ENCODE results near the gene SIPA1L2.
"Not testable (repeated sequence)": the region's sequence is repeated elsewhere in the genome, so short reads cannot be mapped to it uniquely, and the experiment has no call there.

SIPA1L2 gene

GRCh38 chr1:232620356-232620969 lies 9.5 kb downstream of the SIPA1L2 start:
- Histone ChIP-seq H3K4me3 (ENCODE audit: insufficient read depth, low read depth, low read length) (no peak overlapping the region), H3K9me3 (ENCODE audit: control insufficient read depth, low read length) (no peaks in the 10 kb centered on the region), H3K4me1 (ENCODE audit: control insufficient read depth, insufficient read depth, low read length) (peaks cover 23% of the 10 kb centered on the region), H3K27me3 (ENCODE audit: control insufficient read depth, insufficient read depth, low read length, poor library complexity, severe bottlenecking) (no peaks in the 10 kb centered on the region), H3K27ac (ENCODE audit: insufficient read depth, low read depth, low read length, poor library complexity, severe bottlenecking) (no peak overlapping the region), H3K36me3 (ENCODE audit: control insufficient read depth, insufficient read depth, low read length) (no peaks in the 10 kb centered on the region)
- WGBS, 2 experiments = 52 to 54% methylated on average over 6 of the region's 6 CpGs

GRCh38 chr1:232617237-232617636 lies 12.7 kb downstream of the SIPA1L2 start:
- Histone ChIP-seq H3K27ac (ENCODE audit: insufficient read depth, low read depth, low read length, poor library complexity, severe bottlenecking) (no peak overlapping the region), H3K27me3 (ENCODE audit: control insufficient read depth, insufficient read depth, low read length, poor library complexity, severe bottlenecking) (no peaks in the 10 kb centered on the region), H3K9me3 (ENCODE audit: control insufficient read depth, low read length) (no peaks in the 10 kb centered on the region), H3K36me3 (ENCODE audit: control insufficient read depth, insufficient read depth, low read length) (no peaks in the 10 kb centered on the region), H3K4me1 (ENCODE audit: control insufficient read depth, insufficient read depth, low read length) (peaks cover 36% of the 10 kb centered on the region), H3K4me3 (ENCODE audit: insufficient read depth, low read depth, low read length) (no peak overlapping the region)
- WGBS, 2 experiments = 29% methylated on average over 1 of the region's 1 CpG; no CpG with 5 or more reads in 1 of the 2 experiments

- no peaks in the 10 kb centered on the region for H3K36me3 ChIP-seq (ENCODE audit: control insufficient read depth, insufficient read depth, low read length)
- peaks cover 32% of the 10 kb centered on the region for H3K4me1 ChIP-seq (ENCODE audit: control insufficient read depth, insufficient read depth, low read length)
- H3K27ac ChIP-seq (ENCODE audit: insufficient read depth, low read depth, low read length, poor library complexity, severe bottlenecking) = no peak overlapping the region
- no peak overlapping the region for H3K4me3 ChIP-seq (ENCODE audit: insufficient read depth, low read depth, low read length)
- H3K9me3 ChIP-seq (ENCODE audit: control insufficient read depth, low read length) = no peaks in the 10 kb centered on the region
- no peaks in the 10 kb centered on the region for H3K27me3 ChIP-seq (ENCODE audit: control insufficient read depth, insufficient read depth, low read length, poor library complexity, severe bottlenecking)
- WGBS, 2 experiments = 83 to 85% methylated on average over 4 of the region's 4 CpGs
Observed at GRCh38 chr1:232615306-232615800, 14.6 kb downstream of the SIPA1L2 start.

DNA sequence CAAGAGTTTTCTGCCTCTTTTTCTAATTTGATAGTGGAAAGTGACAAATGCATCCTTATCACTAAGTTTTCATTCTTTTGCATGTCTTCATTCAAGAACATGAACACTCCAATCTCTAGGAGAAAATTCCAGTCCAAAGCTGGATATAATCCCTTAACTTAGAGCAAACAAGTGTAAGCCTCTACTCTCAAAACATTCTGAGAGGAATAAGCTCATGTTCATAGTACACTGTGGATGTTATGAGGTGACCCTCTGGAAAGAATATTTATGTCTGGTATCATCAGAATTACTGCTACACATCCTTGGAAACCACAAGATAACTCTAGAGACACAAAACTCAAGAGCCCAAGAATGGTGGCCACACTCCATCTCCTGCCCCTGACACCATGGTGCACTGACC lies 15.1 kb downstream of the SIPA1L2 start:
- H3K36me3 ChIP-seq (ENCODE audit: control insufficient read depth, insufficient read depth, low read length) = no peaks in the 10 kb centered on the region
- H3K4me1 ChIP-seq (ENCODE audit: control insufficient read depth, insufficient read depth, low read length) = peaks cover 28% of the 10 kb centered on the region
- no peak overlapping the region for H3K27ac ChIP-seq (ENCODE audit: insufficient read depth, low read depth, low read length, poor library complexity, severe bottlenecking)
- H3K9me3 ChIP-seq (ENCODE audit: control insufficient read depth, low read length) = no peaks in the 10 kb centered on the region
- no peak overlapping the region for H3K4me3 ChIP-seq (ENCODE audit: insufficient read depth, low read depth, low read length)
- no peaks in the 10 kb centered on the region for H3K27me3 ChIP-seq (ENCODE audit: control insufficient read depth, insufficient read depth, low read length, poor library complexity, severe bottlenecking)

DNA sequence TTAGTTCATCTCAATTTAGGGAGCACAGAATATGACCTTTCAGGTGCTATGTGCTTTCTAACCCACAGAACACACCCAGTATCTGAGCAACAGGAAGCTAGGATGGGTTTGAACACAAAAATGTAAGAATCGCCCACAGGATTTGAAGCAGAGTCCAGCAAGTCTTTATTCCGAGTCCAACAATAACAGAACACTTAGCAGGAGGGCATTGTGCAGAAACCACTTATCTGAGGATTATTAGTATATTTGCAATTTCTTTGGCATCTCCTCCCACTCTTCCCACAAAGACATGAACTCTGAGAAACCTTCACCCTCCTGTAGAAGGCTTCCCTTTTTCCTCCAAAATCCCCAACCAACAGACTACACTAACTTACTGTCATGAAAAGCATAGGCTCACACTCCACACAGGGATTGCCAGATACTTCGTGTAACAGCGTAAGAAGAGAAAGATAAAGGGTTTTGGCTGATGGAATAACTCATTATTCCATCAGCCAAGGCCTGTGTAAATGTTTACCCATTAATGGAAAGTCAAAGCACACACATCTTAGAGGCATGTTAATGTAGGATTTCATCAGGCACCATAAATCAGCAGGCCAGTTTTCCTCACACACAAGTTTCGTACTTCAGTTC lies 16.1 kb downstream of the SIPA1L2 start:
- Histone ChIP-seq H3K4me3 (ENCODE audit: insufficient read depth, low read depth, low read length) (no peak overlapping the region), H3K27ac (ENCODE audit: insufficient read depth, low read depth, low read length, poor library complexity, severe bottlenecking) (no peak overlapping the region), H3K4me1 (ENCODE audit: control insufficient read depth, insufficient read depth, low read length) (peaks cover 28% of the 10 kb centered on the region), H3K36me3 (ENCODE audit: control insufficient read depth, insufficient read depth, low read length) (no peaks in the 10 kb centered on the region), H3K9me3 (ENCODE audit: control insufficient read depth, low read length) (no peaks in the 10 kb centered on the region), H3K27me3 (ENCODE audit: control insufficient read depth, insufficient read depth, low read length, poor library complexity, severe bottlenecking) (no peaks in the 10 kb centered on the region)
- WGBS, 2 experiments = 89% methylated on average over 5 of the region's 5 CpGs

- peaks cover 28% of the 10 kb centered on the region for H3K4me1 ChIP-seq (ENCODE audit: control insufficient read depth, insufficient read depth, low read length)
- H3K27me3 ChIP-seq (ENCODE audit: control insufficient read depth, insufficient read depth, low read length, poor library complexity, severe bottlenecking); H3K9me3 ChIP-seq (ENCODE audit: control insufficient read depth, low read length); H3K36me3 ChIP-seq (ENCODE audit: control insufficient read depth, insufficient read depth, low read length); H3K4me3 ChIP-seq (ENCODE audit: insufficient read depth, low read depth, low read length); H3K27ac ChIP-seq (ENCODE audit: insufficient read depth, low read depth, low read length, poor library complexity, severe bottlenecking): not testable (repeated sequence)
- WGBS, 2 experiments = 93 to 94% methylated on average over 6 to 7 of the region's 7 CpGs
Observed at GRCh38 chr1:232612836-232613235, 17.1 kb downstream of the SIPA1L2 start.

- H3K27ac ChIP-seq (ENCODE audit: insufficient read depth, low read depth, low read length, poor library complexity, severe bottlenecking) = no peak overlapping the region
- WGBS, 2 experiments = 92 to 93% methylated on average over 7 of the region's 7 CpGs
- peaks cover 28% of the 10 kb centered on the region for H3K4me1 ChIP-seq (ENCODE audit: control insufficient read depth, insufficient read depth, low read length)
- H3K9me3 ChIP-seq (ENCODE audit: control insufficient read depth, low read length) = no peaks in the 10 kb centered on the region
- H3K36me3 ChIP-seq (ENCODE audit: control insufficient read depth, insufficient read depth, low read length) = no peaks in the 10 kb centered on the region
- H3K27me3 ChIP-seq (ENCODE audit: control insufficient read depth, insufficient read depth, low read length, poor library complexity, severe bottlenecking) = no peaks in the 10 kb centered on the region
- no peak overlapping the region for H3K4me3 ChIP-seq (ENCODE audit: insufficient read depth, low read depth, low read length)
Observed at GRCh38 chr1:232611834-232612233, 18.1 kb downstream of the SIPA1L2 start.

- WGBS, 2 experiments = 84 to 85% methylated on average over 11 of the region's 11 CpGs
- not testable (repeated sequence) for H3K4me3 ChIP-seq (ENCODE audit: insufficient read depth, low read depth, low read length); H3K27ac ChIP-seq (ENCODE audit: insufficient read depth, low read depth, low read length, poor library complexity, severe bottlenecking); H3K27me3 ChIP-seq (ENCODE audit: control insufficient read depth, insufficient read depth, low read length, poor library complexity, severe bottlenecking); H3K36me3 ChIP-seq (ENCODE audit: control insufficient read depth, insufficient read depth, low read length); H3K9me3 ChIP-seq (ENCODE audit: control insufficient read depth, low read length)
- H3K4me1 ChIP-seq (ENCODE audit: control insufficient read depth, insufficient read depth, low read length) = peaks cover 24% of the 10 kb centered on the region
Observed at GRCh38 chr1:232610902-232611745, 18.8 kb downstream of the SIPA1L2 start.

- Histone ChIP-seq H3K4me3 (ENCODE audit: insufficient read depth, low read depth, low read length) (no peak overlapping the region), H3K36me3 (ENCODE audit: control insufficient read depth, insufficient read depth, low read length) (no peaks in the 10 kb centered on the region), H3K27ac (ENCODE audit: insufficient read depth, low read depth, low read length, poor library complexity, severe bottlenecking) (no peak overlapping the region), H3K4me1 (ENCODE audit: control insufficient read depth, insufficient read depth, low read length) (peaks cover 17% of the 10 kb centered on the region), H3K27me3 (ENCODE audit: control insufficient read depth, insufficient read depth, low read length, poor library complexity, severe bottlenecking) (no peaks in the 10 kb centered on the region), H3K9me3 (ENCODE audit: control insufficient read depth, low read length) (no peaks in the 10 kb centered on the region)
- WGBS, 2 experiments = 88 to 96% methylated on average over 5 to 6 of the region's 6 CpGs
Observed at GRCh38 chr1:232610192-232610901, 19.6 kb downstream of the SIPA1L2 start.

- no peak overlapping the region for H3K4me3 ChIP-seq (ENCODE audit: insufficient read depth, low read depth, low read length)
- H3K36me3 ChIP-seq (ENCODE audit: control insufficient read depth, insufficient read depth, low read length) = no peaks in the 10 kb centered on the region
- no peaks in the 10 kb centered on the region for H3K4me1 ChIP-seq (ENCODE audit: control insufficient read depth, insufficient read depth, low read length)
- H3K9me3 ChIP-seq (ENCODE audit: control insufficient read depth, low read length) = no peaks in the 10 kb centered on the region
- no peak overlapping the region for H3K27ac ChIP-seq (ENCODE audit: insufficient read depth, low read depth, low read length, poor library complexity, severe bottlenecking)
- no peaks in the 10 kb centered on the region for H3K27me3 ChIP-seq (ENCODE audit: control insufficient read depth, insufficient read depth, low read length, poor library complexity, severe bottlenecking)
- 92 to 97% methylated on average over 4 of the region's 4 CpGs for WGBS, 2 experiments
Observed at GRCh38 chr1:232608427-232608826, 21.5 kb downstream of the SIPA1L2 start.
